Measurements from ENCODE around the gene CCDC61. TPM values are rescaled to one million over a fixed set of nuclear protein-coding genes. Genes with fewer than 3 reads are reported as not detected.

The CCDC61 gene
- total and polyA plus RNA-seq, 4 donors, result 7.8 to 21.0 (median 11.0) TPM

DNA sequence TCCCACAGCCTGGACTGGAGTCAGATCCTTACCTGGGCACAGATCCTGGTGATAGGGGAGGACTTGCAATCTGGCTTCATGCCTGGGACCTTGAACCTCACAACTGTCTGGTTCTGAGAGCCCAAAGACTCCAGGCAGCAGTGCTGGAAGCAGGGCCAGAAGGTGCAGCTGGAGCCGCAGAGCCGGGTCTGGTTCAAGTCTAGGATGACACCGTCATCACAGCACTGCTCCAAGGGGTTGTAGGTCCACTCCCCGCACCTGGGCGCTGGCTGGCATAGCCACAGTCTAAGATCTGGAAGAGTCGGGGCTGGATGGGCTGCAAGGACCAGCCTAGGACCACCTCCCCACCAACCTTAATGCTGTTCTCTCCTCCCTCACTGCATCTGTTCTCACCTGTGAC, 44.9 kb downstream of the CCDC61 start:
- TF ChIP-seq CTCF (IDR thresholded peaks at IDR 0.05; ENCODE audit: control extremely low read depth, extremely low read depth), result no peak
- no peak overlapping the region for H3K9ac ChIP-seq (ENCODE audit: insufficient read depth in 1 of 2, low read length in 2 of 2)
- no peak for ATAC-seq (ENCODE audit: insufficient read depth, low FRiP score)
- peaks cover 2 to 3% (median 2%) of the 10 kb centered on the region in 3 donors for H3K27me3 ChIP-seq (ENCODE audit: control insufficient read depth in 3 of 3, insufficient read depth in 3 of 3, low read length in 2 of 3)
- H3K4me1 ChIP-seq (ENCODE audit: control insufficient read depth in 5 of 5, insufficient read depth in 5 of 5, low read length in 5 of 5), result peaks cover 0 to 10% (median 0%) of the 10 kb centered on the region in 5 donors
- no peak overlapping the region for H3K4me3 ChIP-seq
- no peak overlapping the region for H3K27ac ChIP-seq (ENCODE audit: low read depth in 1 of 2, low read length in 1 of 2)
- WGBS, 2 donors, result 74 to 94% methylated on average over 6 of the region's 6 CpGs
- no peaks in the 10 kb centered on the region for H3K36me3 ChIP-seq (ENCODE audit: control insufficient read depth in 4 of 4, insufficient read depth in 4 of 4, low read length in 4 of 4)
- H3K9me3 ChIP-seq (ENCODE audit: control insufficient read depth in 4 of 4, insufficient read depth in 3 of 4, low read length in 3 of 4), result peaks cover 0 to 8% (median 0%) of the 10 kb centered on the region in 4 donors
- DNase-seq, result no peak

GRCh38 chr19:46040952-46041500, 45.8 kb downstream of the CCDC61 start, which contains the start of gene IGFL4:
TSS of gene IGFL4 (minus strand) at chr19:46041002. CDS start at chr19:46040962, 40 bp downstream.
- peak in 2 of 3 donors; percentile 26 to 67 for DNase-seq
- H3K27ac ChIP-seq (ENCODE audit: low read depth in 1 of 2, low read length in 1 of 2), result no peak within 1 kb of the TSS
- 41 to 72% methylated on average over 7 of the region's 7 CpGs for WGBS, 2 donors
- peaks cover 0 to 10% (median 0%) of the 10 kb centered on the region in 5 donors for H3K4me1 ChIP-seq (ENCODE audit: control insufficient read depth in 5 of 5, insufficient read depth in 5 of 5, low read length in 5 of 5)
- H3K9ac ChIP-seq (ENCODE audit: insufficient read depth in 1 of 2, low read length in 2 of 2), result no peak within 1 kb of the TSS
- H3K27me3 ChIP-seq (ENCODE audit: control insufficient read depth in 3 of 3, insufficient read depth in 3 of 3, low read length in 2 of 3), result peaks cover 2 to 3% (median 2%) of the 10 kb centered on the region in 3 donors
- H3K9me3 ChIP-seq (ENCODE audit: control insufficient read depth in 4 of 4, insufficient read depth in 3 of 4, low read length in 3 of 4), result peaks cover 0 to 8% (median 0%) of the 10 kb centered on the region in 4 donors
- no peak for ATAC-seq (ENCODE audit: insufficient read depth, low FRiP score)
- no peak for TF ChIP-seq CTCF (IDR thresholded peaks at IDR 0.05; ENCODE audit: control extremely low read depth, extremely low read depth)
- no peaks in the 10 kb centered on the region for H3K36me3 ChIP-seq (ENCODE audit: control insufficient read depth in 4 of 4, insufficient read depth in 4 of 4, low read length in 4 of 4)
- H3K4me3 ChIP-seq, result no peak within 1 kb of the TSS

DNA sequence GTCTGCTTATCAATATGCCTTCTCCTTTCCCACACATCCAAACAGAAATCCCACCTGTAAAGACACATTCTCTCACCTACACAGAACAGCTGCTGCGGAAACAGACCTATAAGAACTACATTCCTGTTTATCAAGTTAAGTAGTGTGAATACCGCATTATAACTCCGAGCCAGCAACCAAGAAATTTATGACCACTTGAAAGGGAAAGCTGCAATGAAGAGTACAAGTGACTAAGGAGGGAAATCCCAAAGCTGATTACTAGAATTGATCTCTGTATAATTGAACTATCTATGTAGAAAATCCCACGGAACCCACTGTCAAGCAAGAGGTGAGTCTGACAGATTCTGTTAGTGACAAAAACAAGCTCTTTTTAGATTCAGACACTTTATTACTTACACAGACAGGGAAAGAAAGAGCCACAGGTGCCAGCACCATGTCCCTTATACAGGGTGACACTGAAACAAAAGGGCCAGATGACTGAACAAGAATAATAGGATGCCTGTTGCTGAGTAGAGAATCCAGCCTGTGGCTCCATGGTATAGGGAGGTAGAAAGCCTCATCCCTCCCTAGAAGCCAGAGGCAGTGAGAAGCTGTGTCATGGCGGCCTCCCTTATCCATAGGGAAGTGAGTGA, 47.1 kb downstream of the CCDC61 start:
- H3K36me3 ChIP-seq (ENCODE audit: control insufficient read depth in 4 of 4, insufficient read depth in 4 of 4, low read length in 4 of 4), result no peaks in the 10 kb centered on the region
- ATAC-seq (ENCODE audit: insufficient read depth, low FRiP score), result no peak
- H3K27me3 ChIP-seq (ENCODE audit: control insufficient read depth in 3 of 3, insufficient read depth in 3 of 3, low read length in 2 of 3), result peaks cover 0 to 3% (median 2%) of the 10 kb centered on the region in 3 donors
- H3K27ac ChIP-seq (ENCODE audit: low read depth in 1 of 2, low read length in 1 of 2), result no peak overlapping the region
- no peak for DNase-seq
- no peak overlapping the region for H3K9ac ChIP-seq (ENCODE audit: insufficient read depth in 1 of 2, low read length in 2 of 2)
- WGBS, 2 donors, result 53 to 82% methylated on average over 5 of the region's 5 CpGs
- peaks cover 0 to 10% (median 0%) of the 10 kb centered on the region in 5 donors for H3K4me1 ChIP-seq (ENCODE audit: control insufficient read depth in 5 of 5, insufficient read depth in 5 of 5, low read length in 5 of 5)
- no peak for TF ChIP-seq CTCF (IDR thresholded peaks at IDR 0.05; ENCODE audit: control extremely low read depth, extremely low read depth)
- no peak overlapping the region for H3K4me3 ChIP-seq
- peaks cover 0 to 8% (median 0%) of the 10 kb centered on the region in 4 donors for H3K9me3 ChIP-seq (ENCODE audit: control insufficient read depth in 4 of 4, insufficient read depth in 3 of 4, low read length in 3 of 4)

Measured in lung (tissue), 12 donors.